Measurements from ENCODE around the gene SLC6A3. TPM values are rescaled to one million over a fixed set of nuclear protein-coding genes. Genes with fewer than 3 reads are reported as not detected.

Gene SLC6A3
- total RNA-seq, 1 donor from 2014 or later: not detected

Other genes with a start within 250 kb of the SLC6A3 start
- not detected for gene SLC6A19, start 243.8 kb downstream of the SLC6A3 start, total RNA-seq
- gene SLC6A18, start 220.1 kb downstream of the SLC6A3 start, total RNA-seq: not detected
- gene TERT, start 150.4 kb downstream of the SLC6A3 start, total RNA-seq: not detected
- gene CLPTM1L, start 100.3 kb downstream of the SLC6A3 start, total RNA-seq: 104 TPM
- gene LPCAT1, start 78.5 kb upstream of the SLC6A3 start, total RNA-seq: 127 TPM